HG03066 (cell line): Measurements from ENCODE around the gene TCIRG1.

Experiments used
- ATAC-seq: cut with Tn5 transposase; IDR thresholded peaks from one replicate; pipeline ENCODE4 v1.9.1; 2021; ENCODE audit warnings: low read depth; ENCODE audit not compliant: unreplicated experiment

TCIRG1 gene

DNA sequence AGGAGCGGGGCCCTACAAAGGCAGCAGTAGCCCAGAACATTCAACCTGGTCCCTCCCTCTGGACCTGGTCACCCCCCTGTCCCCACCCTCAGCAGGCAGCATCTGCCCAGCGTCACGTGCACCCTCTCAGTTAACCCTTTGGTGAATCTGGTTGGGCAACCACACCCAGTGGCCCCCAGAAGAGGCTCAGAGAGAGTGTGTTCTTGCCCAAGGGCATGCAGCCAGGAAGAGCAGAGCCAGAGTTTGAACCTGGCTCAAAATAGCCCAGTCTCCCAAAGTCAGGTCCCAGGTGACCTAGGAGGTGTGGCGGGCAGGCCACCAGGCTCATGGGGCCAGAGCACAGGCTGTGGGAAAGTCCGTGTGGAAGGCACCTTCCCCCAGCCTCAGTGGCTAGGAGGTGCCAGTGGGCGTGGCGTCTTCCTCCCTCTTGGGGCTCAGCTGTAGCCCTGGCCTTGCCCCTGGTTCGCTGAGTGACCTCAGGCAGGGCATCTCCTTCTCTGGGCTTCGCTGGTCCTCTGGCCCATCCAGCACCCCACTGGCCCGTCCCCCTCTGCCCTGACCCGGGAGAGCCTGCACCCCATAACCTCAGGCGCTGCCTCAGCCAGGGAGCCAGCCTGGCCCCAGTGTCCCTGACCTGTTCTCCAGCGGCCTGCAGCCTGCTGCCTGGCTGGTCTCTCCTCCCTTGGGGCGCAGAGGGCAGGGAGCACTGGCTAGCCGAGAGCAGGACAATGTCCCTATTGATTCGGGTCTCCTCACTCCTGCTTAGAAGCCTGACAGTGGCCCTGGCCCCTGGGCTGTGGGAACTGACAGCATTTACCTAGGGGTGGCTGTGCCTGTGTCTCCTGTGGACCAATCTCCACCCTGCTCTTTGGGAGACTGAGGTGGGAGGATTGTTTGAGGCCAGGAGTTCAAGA is 21.7 kb upstream of the TCIRG1 start:
- no peak for ATAC-seq

DNA sequence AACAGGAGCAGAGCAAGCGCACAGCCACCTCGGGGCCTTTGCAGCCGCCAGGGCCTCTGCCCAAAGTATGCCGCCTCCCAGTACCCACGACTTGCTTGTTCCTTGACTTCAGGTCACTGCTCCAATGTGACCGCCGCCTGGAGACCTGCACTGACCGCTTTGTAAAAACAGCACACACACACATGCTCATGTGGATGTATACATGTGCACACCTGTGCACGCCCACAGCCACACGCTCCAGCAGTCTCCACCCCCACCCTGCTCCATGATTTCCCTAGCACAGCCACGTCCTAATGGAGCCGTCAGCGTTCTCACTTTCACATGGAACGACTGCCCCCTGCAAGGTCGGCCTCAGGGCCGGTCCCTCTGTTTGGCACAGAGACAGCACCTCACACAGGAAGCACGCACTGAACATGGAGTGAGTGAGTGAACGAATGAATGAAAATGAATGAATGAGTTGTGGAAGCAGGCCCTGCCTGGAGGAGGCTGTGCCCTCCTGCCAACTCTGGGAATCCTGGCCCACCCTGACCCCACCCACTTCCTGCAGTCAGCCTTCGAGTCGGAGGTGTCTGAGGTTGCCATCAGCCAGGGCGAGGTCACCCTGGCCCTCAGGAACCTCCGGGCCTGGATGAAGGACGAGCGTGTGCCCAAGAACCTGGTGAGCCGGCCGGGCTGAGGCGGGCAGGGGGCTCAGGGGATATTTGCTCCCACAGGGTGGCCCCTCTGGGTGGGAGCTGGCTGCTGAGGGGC is 20.7 kb upstream of the TCIRG1 start:
- no peak for ATAC-seq

DNA sequence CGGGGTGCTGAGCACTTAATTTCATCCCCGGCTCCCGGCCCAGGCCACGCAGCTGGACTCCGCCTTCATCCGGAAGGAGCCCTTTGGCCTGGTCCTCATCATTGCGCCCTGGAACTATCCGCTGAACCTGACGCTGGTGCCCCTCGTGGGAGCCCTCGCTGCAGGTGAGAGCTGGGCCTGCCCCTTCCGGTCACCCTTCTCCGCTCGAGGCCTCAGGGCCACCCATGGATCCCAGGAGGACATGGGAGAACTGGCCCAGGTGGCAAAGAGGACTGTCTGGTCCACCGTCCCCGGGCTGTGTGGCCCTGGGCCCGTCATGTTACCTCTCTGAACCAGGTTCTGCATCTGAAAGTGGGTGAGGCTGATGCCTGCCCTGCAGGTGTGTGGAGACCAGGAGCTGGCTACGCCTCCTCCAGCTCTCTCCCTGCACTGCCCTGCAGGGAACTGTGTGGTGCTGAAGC is 20.1 kb upstream of the TCIRG1 start:
- ATAC-seq = no peak

DNA sequence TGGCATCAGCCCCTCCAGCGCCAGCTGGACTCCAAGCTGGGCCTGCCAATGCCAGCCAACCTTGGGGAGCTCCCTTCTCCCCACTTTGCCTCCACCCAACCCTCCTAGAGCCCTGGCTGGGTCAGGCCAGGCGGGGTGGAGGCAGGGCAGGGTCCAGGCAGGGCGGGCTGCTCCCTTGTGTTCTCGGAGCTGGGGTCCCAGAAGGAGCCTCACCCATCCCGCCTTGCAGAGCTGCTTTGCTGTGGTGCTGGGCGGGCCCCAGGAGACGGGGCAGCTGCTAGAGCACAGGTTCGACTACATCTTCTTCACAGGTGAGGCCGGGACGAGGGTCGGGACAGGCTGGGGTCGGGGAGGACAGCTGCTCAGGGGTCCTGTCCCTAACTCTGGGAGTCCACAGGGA is 19.3 kb upstream of the TCIRG1 start:
- ATAC-seq = no peak

GRCh38 chr11:68020575-68020974 is 18.2 kb upstream of the TCIRG1 start:
- ATAC-seq = no peak

GRCh38 chr11:68021167-68021787 is 17.5 kb upstream of the TCIRG1 start:
- no peak for ATAC-seq

DNA sequence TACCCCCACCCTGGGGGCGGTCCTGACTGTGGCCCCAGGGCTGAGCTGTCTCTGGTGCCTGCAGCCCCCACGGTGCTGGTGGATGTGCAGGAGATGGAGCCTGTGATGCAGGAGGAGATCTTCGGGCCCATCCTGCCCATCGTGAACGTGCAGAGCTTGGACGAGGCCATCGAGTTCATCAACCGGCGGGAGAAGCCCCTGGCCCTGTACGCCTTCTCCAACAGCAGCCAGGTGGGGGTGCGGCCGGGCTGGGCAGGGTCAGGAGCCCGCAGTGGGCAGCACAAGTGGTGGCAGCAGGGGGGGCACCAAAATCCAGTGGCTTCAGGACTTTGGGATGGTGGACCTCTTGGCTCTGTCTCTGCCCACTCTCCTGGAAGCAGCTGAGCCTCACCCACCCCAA is 16.3 kb upstream of the TCIRG1 start:
- no peak for ATAC-seq

DNA sequence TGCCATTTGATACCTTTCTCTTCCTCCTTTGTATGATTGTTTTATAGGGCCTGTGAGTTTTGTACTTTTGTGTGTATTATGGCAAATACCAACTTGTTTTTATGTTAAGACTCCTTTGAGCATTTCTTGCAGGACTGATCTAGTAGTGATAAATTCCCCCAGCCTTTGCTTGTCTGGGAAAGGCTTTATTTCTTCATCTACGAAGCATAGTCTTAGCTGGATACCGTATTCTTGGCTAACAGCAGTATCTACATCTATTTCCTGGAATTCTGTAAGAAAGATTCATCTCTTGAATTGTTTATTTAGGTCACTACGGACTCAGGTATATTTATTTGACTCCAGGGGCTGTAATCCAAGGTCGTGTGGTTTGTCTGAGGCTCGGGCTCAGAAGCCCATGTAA is 14.3 kb upstream of the TCIRG1 start:
- ATAC-seq = no peak

DNA sequence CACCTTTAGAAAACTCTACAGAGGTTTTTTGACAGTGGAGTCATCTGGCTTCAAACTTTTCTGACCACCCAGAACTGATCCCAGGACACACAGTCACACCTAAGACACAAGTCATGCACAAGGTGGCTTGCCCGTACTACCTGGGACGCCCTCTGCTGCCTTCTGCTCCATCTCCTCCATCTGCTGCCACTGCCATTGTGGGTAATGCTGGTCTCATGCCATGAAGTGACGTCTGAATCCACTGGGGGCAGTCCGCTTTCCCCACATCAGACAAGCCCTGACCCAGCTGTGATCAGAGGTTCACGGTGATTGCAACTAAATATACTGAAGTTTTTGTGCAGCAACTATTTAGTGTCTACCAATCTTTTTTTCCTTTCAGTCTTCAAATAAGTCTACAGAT is 13.8 kb upstream of the TCIRG1 start:
- no peak for ATAC-seq

DNA sequence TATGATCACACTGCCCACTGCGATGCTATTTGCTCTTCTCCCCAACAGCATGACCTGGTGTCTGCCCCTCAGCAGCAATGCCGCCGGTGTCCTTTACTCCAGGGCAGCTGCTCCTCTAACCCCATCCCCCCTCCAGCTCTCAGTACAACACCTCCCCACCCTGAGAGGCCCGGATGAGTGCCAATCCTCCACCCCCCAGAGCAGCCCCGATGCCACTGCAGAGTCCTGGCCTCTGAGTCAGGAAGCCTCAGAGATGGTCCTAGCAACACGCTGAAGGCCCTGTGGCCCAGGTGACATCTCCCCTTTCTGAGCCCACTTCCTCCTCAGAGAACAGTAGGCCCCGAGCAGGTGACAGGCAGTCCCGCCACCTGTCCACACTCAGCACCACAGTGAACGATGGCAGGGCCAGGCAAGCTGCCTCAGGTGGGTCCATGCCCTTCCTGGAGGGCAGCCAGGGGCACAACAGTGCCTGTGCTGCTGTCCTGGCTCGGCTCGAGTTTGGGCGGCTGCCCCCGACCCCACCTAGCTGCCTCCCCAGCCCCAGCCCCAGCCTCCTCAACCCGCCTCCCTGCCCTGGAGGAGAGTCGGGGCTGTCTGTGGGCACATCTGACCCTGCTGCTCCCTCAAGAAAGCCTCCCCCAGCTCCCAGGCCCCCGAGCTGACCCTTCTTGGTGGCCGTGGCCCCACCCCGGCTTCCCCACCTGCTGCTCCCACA is 12.3 kb upstream of the TCIRG1 start:
- no peak for ATAC-seq

DNA sequence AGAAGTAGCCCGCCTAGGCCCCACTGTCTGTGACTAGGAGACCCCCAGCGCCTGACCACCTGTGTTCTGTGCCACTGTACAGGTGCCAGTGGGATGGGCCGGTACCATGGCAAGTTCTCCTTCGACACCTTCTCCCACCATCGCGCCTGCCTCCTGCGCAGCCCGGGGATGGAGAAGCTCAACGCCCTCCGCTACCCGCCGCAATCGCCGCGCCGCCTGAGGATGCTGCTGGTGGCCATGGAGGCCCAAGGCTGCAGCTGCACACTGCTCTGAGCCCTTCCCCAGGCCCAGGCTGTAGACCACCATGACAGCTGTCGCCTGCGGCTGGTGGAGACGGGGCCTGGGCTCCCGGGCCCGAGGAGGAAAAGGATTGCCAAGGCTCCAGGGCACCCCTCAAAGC is 11.2 kb upstream of the TCIRG1 start:
- no peak for ATAC-seq

DNA sequence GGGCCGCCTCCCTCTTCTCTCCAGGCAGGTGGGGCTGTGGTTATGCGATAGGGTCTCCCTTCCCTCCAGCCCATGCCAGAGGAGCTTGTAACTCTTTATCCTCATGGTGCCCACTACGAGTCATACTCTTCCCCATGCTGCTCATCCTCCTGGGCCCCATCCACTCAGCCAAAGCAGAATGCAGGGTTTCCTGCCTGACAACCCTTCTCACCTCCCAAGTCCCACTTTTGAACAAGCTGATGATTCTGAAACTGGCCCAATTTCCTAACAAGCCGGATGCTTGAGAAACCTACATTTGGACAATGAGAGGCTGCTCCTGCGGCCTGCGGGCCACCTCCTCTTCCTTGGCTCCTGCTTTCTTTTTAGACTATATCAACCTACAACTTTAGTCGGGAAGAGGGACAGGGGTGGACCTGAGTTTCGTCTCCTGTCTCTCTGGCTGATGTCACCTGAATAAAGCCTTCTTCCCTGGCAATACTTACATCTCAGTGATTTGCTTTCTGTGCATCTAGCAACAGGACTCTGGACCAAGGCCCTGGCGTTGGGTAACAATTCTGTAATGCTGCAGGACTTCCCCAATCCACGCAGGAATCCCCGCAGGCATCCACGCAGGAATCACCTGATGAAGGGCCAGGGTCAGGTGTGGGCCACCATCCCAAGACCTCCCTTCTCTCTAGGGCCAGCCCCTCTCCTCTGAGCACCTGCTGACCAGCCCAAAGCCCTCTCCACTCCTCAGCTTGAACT is 9.9 kb upstream of the TCIRG1 start:
- ATAC-seq = no peak

GRCh38 chr11:68030318-68031143 is 8.3 kb upstream of the TCIRG1 start, which contains the start of gene NDUFS8:
NDUFS8 (plus strand) TSS chr11:68030681; CDS start chr11:68032152, 1,471 bp downstream.
- peak; percentile 96 for ATAC-seq

- no peak for ATAC-seq
Measured at GRCh38 chr11:68031144-68031464, 7.7 kb upstream of the TCIRG1 start.

DNA sequence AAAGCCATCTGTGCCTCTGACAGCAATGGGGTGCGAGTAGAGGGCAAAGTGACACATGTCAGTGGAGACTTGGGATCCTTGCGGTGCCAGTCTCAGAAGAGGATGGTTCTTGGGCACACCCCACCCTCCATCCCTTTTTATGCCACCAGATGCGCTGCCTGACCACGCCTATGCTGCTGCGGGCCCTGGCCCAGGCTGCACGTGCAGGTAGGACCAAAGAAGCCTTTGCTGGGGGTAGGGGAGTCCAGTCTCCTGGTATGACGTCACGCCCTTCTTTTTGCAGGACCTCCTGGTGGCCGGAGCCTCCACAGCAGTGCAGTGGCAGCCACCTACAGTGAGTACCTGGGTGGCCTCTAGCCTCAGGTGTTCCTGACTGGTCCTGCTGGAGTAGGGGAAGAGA is 6.8 kb upstream of the TCIRG1 start:
- no peak for ATAC-seq

- no peak for ATAC-seq
Measured at GRCh38 chr11:68032997-68033707, 5.7 kb upstream of the TCIRG1 start.

DNA sequence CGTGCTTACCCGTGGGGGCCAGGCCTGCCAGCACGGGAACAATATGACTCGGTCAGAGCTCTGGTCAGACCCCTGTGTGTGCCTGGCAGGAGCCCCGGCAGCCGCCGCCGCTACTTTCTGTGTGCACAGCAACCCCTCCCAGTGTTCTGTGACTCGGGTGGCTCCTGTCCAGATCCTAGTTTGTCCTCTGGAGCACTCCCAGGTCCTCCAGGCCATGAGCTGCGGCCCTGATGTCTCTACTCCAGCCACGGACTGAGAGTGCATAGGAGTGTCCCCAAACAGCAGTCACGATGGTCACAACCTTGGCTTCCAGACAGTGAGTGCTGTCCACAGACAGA is 5.1 kb upstream of the TCIRG1 start:
- no peak for ATAC-seq

GRCh38 chr11:68035266-68035876 is 3.5 kb upstream of the TCIRG1 start:
- ATAC-seq = no peak
